KBM-7 (cell line): ENCODE results near the gene RPGRIP1.
"Not testable (repeated sequence)": the region's sequence is repeated elsewhere in the genome, so short reads cannot be mapped to it uniquely, and the experiment has no call there.

Experiments
- DNase-seq: peaks from one replicate; pipeline ENCODE4 v3.0.0-alpha.2; 2015
- in situ Hi-C: fragments of 300-500 bp; cut with MboI; formaldehyde crosslinking; loops from 2 replicates; pipeline ENCODE4 v1.14.3; 2020; ENCODE audit warnings: low sequenced_read_pairs, low pct_unique_long_range_greater_than_20kb, mixed read lengths

The RPGRIP1 gene

GRCh38 chr14:21256539-21257393 is 23.1 kb upstream of the RPGRIP1 start:
- no peak for DNase-seq
- in situ Hi-C loops: no loop called here

- DNase-seq: peak; percentile 36
- in situ Hi-C loops: no loop called here
Observed at GRCh38 chr14:21257394-21257909, 22.4 kb upstream of the RPGRIP1 start.

- DNase-seq: no peak
- in situ Hi-C loops: no loop called here
Observed at GRCh38 chr14:21258005-21258888, 21.6 kb upstream of the RPGRIP1 start.

- in situ Hi-C loops: no loop called here
- DNase-seq: no peak
Observed at GRCh38 chr14:21258889-21259787, 20.7 kb upstream of the RPGRIP1 start.

GRCh38 chr14:21261824-21262223 is 18.1 kb upstream of the RPGRIP1 start:
- in situ Hi-C loops: no loop called here
- no peak for DNase-seq

GRCh38 chr14:21262410-21262809 is 17.5 kb upstream of the RPGRIP1 start:
- in situ Hi-C loops: no loop called here
- DNase-seq: no peak

GRCh38 chr14:21263284-21264024 is 16.4 kb upstream of the RPGRIP1 start:
- in situ Hi-C loops: no loop called here
- peak; percentile 75 for DNase-seq

- in situ Hi-C loops: no loop called here
- DNase-seq: no peak
Observed at GRCh38 chr14:21264025-21264801, 15.7 kb upstream of the RPGRIP1 start.

GRCh38 chr14:21267431-21267845 is 12.4 kb upstream of the RPGRIP1 start:
- peak; percentile 32 for DNase-seq
- in situ Hi-C loops: no loop called here

GRCh38 chr14:21267886-21268616 is 11.8 kb upstream of the RPGRIP1 start:
- in situ Hi-C loops: no loop called here
- no peak for DNase-seq

- in situ Hi-C loops: no loop called here
- peak; percentile 49 for DNase-seq
Observed at GRCh38 chr14:21268617-21269251, 11.1 kb upstream of the RPGRIP1 start.

- peak; percentile 100 for DNase-seq
- in situ Hi-C loops: no loop called here
Observed at GRCh38 chr14:21269252-21270046, 10.4 kb upstream of the RPGRIP1 start, which contains the start of gene HNRNPC. TSS of gene HNRNPC (minus strand) at chr14:21269442. CDS start at chr14:21234193, 35,249 bp downstream.

- DNase-seq, in situ Hi-C loops: not testable (repeated sequence)
Observed at GRCh38 chr14:21272661-21273060, 7.2 kb upstream of the RPGRIP1 start.

GRCh38 chr14:21275261-21275858 is 4.5 kb upstream of the RPGRIP1 start:
- no peak for DNase-seq
- in situ Hi-C loops: no loop called here

- no peak for DNase-seq
- in situ Hi-C loops: no loop called here
Observed at GRCh38 chr14:21278632-21279031, 1.3 kb upstream of the RPGRIP1 start.
